Muscle of leg (tissue), 11 donors: ENCODE results near the gene CDC25B. TPM values are rescaled to one million over a fixed set of nuclear protein-coding genes. Genes with fewer than 3 reads are reported as not detected.

ENCODE experiments used
- DNase-seq: peaks from one replicate; pipeline ENCODE4 v3.0.0; 2013
- H3K27ac ChIP-seq: one replicate; pipeline ENCODE4 v1.5.1; 2013; ENCODE audit warnings: mild to moderate bottlenecking, low read length, control low read depth
- H3K27me3 ChIP-seq: one replicate; pipeline ENCODE4 v1.6.1; 2013; ENCODE audit warnings: low read length; ENCODE audit not compliant: control insufficient read depth, insufficient read depth
- H3K36me3 ChIP-seq: one replicate; pipeline ENCODE4 v1.6.1; 2013; ENCODE audit warnings: low read length; ENCODE audit not compliant: control insufficient read depth, insufficient read depth
- H3K4me1 ChIP-seq: one replicate; pipeline ENCODE4 v1.6.1; 2013; ENCODE audit warnings: low read length; ENCODE audit not compliant: control insufficient read depth, insufficient read depth
- H3K4me3 ChIP-seq: one replicate; pipeline ENCODE4 v1.5.1; 2013; ENCODE audit warnings: low read length, control low read depth
- H3K9me3 ChIP-seq: replicated peaks from 2 replicates; pipeline ENCODE4 v1.6.1; 2013; ENCODE audit warnings: low read depth, low read length; ENCODE audit not compliant: control insufficient read depth
- WGBS: methylation state at CpG from one replicate; pipeline ENCODE4 v1.1.5; 2013; ENCODE audit warnings: missing lambda C conversion rate; ENCODE audit not compliant: insufficient coverage; 5-methylcytosine and 5-hydroxymethylcytosine counted together
- polyA plus RNA-seq, 8 donors: library from polyadenylated mRNA; unstranded; fragments of 120-200 nt; gene quantifications; one replicate each; pipeline versions ENCODE4 v1.2.1 to v1.2.3, GENCODE V29; 2013; ENCODE audit warnings: inconsistent platforms in 1 of 8, low replicate concordance in 1 of 8; ENCODE audit not compliant: insufficient read length in 8 of 8, insufficient read depth in 1 of 8
- total RNA-seq: library from RNA; stranded (reverse); fragments of 120-200 nt; gene quantifications from one replicate; pipeline ENCODE4 v1.2.4, GENCODE V29; 2013

CDC25B gene
- total and polyA plus RNA-seq, 9 donors, result 37.7 to 118 (median 89.9) TPM

- H3K27me3 ChIP-seq, result no peaks in the 10 kb centered on the region
- no peak for DNase-seq
- 78% methylated on average over 7 of the region's 11 CpGs for WGBS
- H3K9me3 ChIP-seq, result no peaks in the 10 kb centered on the region
- H3K4me1 ChIP-seq, result peaks cover 76% of the 10 kb centered on the region
- H3K27ac ChIP-seq, result no peak overlapping the region
- H3K36me3 ChIP-seq, result peaks cover 72% of the 10 kb centered on the region
- H3K4me3 ChIP-seq, result no peak overlapping the region
Observed at GRCh38 chr20:3802524-3803239, 6.6 kb downstream of the CDC25B start.

DNA sequence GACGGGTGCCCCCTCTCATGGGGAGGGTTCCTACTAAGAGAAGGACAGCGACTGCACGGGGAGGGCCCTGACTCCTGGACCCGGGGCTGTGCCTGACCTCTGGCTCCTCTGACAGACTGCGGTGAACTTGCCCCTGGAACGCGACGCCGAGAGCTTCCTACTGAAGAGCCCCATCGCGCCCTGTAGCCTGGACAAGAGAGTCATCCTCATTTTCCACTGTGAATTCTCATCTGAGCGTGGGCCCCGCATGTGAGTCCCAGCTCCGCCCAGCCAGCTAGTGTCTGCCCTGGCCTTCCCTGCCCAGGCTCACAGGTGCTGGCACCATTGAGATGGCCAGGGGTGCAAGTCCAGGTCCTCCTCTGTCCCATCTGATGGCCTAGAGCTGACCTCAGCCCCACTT, 7.2 kb downstream of the CDC25B start:
- no peak for DNase-seq
- WGBS, result 92% methylated on average over 13 of the region's 14 CpGs
- Histone ChIP-seq H3K9me3 (no peaks in the 10 kb centered on the region), H3K4me1 (peaks cover 78% of the 10 kb centered on the region), H3K36me3 (peaks cover 70% of the 10 kb centered on the region), H3K27me3 (no peaks in the 10 kb centered on the region), H3K27ac (no peak overlapping the region), H3K4me3 (no peak overlapping the region)

- DNase-seq, result no peak
- WGBS, result 95% methylated on average over 6 of the region's 6 CpGs
- Histone ChIP-seq H3K36me3 (peaks cover 68% of the 10 kb centered on the region), H3K27ac (no peak overlapping the region), H3K4me1 (peaks cover 77% of the 10 kb centered on the region), H3K9me3 (no peaks in the 10 kb centered on the region), H3K27me3 (no peaks in the 10 kb centered on the region), H3K4me3 (no peak overlapping the region)
Observed at GRCh38 chr20:3803854-3804253, 7.7 kb downstream of the CDC25B start.

GRCh38 chr20:3804254-3804751, 8.2 kb downstream of the CDC25B start:
- H3K27ac ChIP-seq, result no peak overlapping the region
- 82% methylated on average over 4 of the region's 11 CpGs for WGBS
- peaks cover 72% of the 10 kb centered on the region for H3K4me1 ChIP-seq
- H3K9me3 ChIP-seq, result no peaks in the 10 kb centered on the region
- H3K27me3 ChIP-seq, result no peaks in the 10 kb centered on the region
- no peak for DNase-seq
- H3K4me3 ChIP-seq, result no peak overlapping the region
- peaks cover 65% of the 10 kb centered on the region for H3K36me3 ChIP-seq

DNA sequence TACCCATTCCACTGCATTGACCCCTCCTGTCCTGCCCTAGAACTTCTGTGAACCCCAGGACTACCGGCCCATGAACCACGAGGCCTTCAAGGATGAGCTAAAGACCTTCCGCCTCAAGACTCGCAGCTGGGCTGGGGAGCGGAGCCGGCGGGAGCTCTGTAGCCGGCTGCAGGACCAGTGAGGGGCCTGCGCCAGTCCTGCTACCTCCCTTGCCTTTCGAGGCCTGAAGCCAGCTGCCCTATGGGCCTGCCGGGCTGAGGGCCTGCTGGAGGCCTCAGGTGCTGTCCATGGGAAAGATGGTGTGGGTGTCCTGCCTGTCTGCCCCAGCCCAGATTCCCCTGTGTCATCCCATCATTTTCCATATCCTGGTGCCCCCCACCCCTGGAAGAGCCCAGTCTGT, 8.7 kb downstream of the CDC25B start:
- Histone ChIP-seq H3K9me3 (no peaks in the 10 kb centered on the region), H3K4me3 (no peak overlapping the region), H3K4me1 (peaks cover 68% of the 10 kb centered on the region), H3K36me3 (peaks cover 65% of the 10 kb centered on the region), H3K27me3 (no peaks in the 10 kb centered on the region), H3K27ac (no peak overlapping the region)
- 89% methylated on average over 10 of the region's 11 CpGs for WGBS
- DNase-seq, result no peak

DNA sequence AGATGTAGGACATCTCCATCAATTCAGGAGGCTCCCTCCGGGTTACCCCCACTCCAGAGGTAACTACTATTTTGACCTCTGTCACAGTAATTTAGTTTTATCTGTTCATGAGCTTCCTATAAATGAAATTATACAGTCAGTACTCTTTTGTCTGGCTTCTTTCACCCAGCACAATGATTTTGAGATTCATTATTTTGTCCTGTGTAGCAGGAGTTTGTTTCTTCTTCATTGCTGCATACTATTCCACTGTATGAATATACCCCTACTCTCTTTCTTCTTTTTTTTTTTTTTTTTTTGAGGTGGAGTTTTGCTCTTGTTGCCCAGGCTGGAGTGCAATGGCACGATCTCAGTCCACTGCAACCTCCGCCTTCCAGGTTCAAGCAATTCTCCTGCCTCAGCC, 12.4 kb downstream of the CDC25B start:
- WGBS, result 87% methylated on average over 2 of the region's 3 CpGs
- Histone ChIP-seq H3K27me3 (no peaks in the 10 kb centered on the region), H3K36me3 (peaks cover 27% of the 10 kb centered on the region), H3K4me3 (no peak overlapping the region), H3K27ac (peak overlapping the region; percentile 100), H3K9me3 (no peaks in the 10 kb centered on the region), H3K4me1 (peaks cover 69% of the 10 kb centered on the region)
- DNase-seq, result no peak

GRCh38 chr20:3811467-3812258, 15.6 kb downstream of the CDC25B start:
- Histone ChIP-seq H3K27me3 (no peaks in the 10 kb centered on the region), H3K36me3 (no peaks in the 10 kb centered on the region), H3K4me1 (peaks cover 58% of the 10 kb centered on the region), H3K9me3 (no peaks in the 10 kb centered on the region), H3K4me3 (peak overlapping the region; percentile 32), H3K27ac (peak overlapping the region; percentile 93)
- DNase-seq, result peak; percentile 99
- 4% methylated on average over 10 of the region's 20 CpGs for WGBS

GRCh38 chr20:3812259-3812681, 16.2 kb downstream of the CDC25B start:
- H3K27me3 ChIP-seq, result no peaks in the 10 kb centered on the region
- no peaks in the 10 kb centered on the region for H3K36me3 ChIP-seq
- DNase-seq, result no peak
- H3K4me1 ChIP-seq, result peaks cover 52% of the 10 kb centered on the region
- peak overlapping the region; percentile 93 for H3K27ac ChIP-seq
- no peak overlapping the region for H3K4me3 ChIP-seq
- no peaks in the 10 kb centered on the region for H3K9me3 ChIP-seq
- WGBS, result 84% methylated on average over 5 of the region's 9 CpGs

DNA sequence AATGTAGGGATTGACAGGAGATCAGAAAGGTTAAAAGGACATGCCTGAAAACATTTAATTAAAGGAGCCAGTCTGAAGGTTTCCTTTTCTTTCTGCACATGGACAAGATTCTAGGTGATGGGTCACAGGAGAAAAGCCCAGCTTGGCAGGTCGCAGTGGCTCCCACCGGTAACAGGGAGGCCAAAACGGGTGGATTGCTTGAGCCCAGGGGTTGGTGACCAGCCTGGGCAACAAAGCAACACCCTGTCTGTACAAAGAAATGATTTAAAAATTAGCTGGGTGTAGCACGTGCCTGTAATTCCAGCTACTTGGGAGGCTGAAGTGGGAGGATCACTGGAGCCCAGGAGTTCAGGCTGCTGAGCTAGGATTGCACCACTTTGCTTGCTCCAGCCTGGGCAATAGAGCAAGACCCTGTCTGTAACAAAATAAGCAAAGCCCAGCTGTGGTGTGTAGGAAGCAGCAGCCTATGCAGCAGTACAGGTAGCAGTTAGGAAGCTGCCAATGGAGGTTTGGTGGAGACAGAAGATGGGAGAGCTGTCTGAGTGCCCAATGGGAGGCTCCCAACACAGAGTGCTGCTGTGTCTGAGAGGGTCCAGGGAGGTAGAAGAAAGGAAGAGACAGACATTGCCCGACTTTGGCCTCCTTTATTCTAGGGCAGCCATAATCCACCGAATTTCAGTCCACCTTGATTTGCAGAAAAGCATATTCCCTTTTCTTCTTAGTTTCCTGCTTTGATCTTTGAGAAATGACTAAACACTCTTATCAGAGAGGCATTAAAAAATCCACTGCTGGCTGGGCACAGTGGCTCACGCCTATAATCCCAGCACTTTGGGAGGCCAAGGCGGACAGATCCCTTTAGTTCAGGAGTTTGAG, 17.1 kb downstream of the CDC25B start:
- H3K4me3 ChIP-seq, result no peak overlapping the region
- peaks cover 48% of the 10 kb centered on the region for H3K4me1 ChIP-seq
- peak overlapping the region; percentile 45 for H3K27ac ChIP-seq
- H3K36me3 ChIP-seq, result no peaks in the 10 kb centered on the region
- no peaks in the 10 kb centered on the region for H3K9me3 ChIP-seq
- peak; percentile 25 for DNase-seq
- H3K27me3 ChIP-seq, result no peaks in the 10 kb centered on the region
- 55% methylated on average over 7 of the region's 8 CpGs for WGBS
